Measurements from ENCODE around the gene UCN3.

DNA sequence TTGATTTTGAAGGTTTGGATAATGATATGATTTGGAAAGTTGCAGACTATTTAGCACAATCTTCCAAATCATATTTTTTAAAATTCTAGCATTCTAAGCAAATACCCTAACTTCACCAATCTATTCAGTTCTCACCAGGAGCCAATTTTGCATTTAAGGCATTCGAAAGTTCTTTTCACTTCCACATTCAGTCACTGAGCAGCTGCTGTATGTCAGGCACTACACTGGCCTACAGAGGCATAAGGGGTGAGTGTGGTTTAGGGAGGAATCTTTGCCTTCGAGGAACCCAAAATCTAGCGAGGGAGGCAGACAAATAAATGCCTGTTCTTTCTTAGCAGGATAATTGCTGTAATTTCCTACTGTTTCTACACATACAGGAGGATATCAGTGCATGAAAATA, 10.7 kb upstream of the UCN3 start:
- TF ChIP-seq GATA2 (IDR thresholded peaks at IDR 0.05; ENCODE audit: low read depth, low read length) (no peak), GATA3 (IDR thresholded peaks at IDR 0.05; ENCODE audit: low read depth, low read length) (no peak)
